ENCODE results near the gene PDGFA.

Gene PDGFA

DNA sequence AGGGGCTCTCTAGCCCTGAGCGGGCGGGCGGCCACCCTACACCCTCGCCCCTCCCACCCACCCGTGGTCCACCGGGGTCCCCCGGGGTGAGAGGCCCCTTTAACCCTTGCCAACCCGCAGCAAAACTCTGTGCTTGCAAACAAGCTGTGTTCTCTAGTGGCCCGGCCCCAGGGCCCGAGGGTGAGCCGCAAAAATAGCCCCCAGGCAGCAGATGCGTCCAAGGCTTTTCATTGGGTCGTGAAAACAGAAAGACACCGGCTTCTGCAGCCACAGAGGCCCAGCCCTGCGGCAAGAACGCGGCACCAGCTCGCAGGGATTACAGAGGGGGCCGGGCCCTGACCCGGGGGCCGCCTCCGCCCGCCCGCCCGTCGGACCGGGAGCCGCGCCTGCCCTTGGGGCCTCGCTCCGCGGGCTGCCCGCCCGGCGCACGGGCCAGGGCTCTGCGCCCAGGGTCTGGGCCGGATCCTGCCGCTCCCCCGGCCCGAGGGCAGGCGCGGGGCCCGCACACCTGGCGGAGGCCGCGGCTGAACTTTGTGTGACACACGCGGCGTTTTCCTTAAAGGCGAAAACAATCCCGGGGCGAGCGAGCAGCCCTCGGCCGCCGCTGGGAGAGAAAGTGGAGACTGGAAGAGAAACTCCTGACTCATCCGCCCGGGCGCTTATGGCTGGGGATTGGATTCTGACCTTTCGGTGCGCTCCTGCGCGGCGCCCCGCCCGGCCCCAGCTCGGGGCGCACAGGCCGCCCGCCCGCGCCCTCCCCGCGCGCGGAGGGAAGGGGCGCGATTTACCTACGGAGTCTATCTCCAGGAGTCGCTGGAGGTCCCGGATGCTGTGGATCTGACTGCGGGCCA, 2.8 kb downstream of the PDGFA start:
- DNase-seq (ENCODE audit: low read depth in 2 of 2): no peak

DNA sequence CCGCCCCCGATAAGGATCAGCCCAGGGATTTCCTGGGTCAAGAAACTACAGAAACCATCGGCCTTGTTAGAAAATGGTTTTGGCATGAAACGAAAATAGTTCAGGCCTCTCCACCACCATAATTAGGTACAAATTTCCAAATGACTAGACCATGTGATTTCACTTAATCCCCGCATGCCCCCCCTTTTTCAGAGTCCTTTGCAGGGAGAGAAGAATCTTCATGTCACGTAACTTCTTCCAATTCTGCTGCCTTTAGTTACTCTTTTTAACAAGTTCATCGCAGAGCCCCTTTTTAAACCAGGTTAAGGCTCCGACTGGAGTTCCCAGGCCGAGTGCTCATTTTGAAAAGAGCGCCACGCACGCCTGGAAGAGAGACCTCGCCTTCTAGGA, 3.4 kb downstream of the PDGFA start:
- no peak for DNase-seq (ENCODE audit: low read depth in 2 of 2)

DNA sequence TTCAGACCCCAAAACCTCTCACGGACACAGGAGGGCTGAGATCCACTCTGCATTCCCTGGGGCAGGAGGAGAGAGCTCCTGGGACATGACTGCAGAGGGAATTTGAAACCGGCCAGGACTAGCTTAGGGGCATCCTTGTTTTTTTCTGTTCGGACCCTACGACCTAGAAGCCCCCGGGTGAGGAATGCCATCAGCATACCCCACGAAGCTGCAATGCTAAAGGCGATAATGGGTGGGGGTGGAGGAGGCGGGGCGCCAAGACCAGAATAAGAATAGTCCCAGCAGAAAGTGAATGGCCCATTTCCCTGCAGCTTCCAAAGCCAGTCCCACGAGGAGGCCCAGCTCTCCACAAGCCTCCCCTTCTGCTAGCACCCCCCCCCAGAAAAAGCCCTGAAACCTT, 4.0 kb downstream of the PDGFA start:
- DNase-seq (ENCODE audit: low read depth in 2 of 2): no peak

DNA sequence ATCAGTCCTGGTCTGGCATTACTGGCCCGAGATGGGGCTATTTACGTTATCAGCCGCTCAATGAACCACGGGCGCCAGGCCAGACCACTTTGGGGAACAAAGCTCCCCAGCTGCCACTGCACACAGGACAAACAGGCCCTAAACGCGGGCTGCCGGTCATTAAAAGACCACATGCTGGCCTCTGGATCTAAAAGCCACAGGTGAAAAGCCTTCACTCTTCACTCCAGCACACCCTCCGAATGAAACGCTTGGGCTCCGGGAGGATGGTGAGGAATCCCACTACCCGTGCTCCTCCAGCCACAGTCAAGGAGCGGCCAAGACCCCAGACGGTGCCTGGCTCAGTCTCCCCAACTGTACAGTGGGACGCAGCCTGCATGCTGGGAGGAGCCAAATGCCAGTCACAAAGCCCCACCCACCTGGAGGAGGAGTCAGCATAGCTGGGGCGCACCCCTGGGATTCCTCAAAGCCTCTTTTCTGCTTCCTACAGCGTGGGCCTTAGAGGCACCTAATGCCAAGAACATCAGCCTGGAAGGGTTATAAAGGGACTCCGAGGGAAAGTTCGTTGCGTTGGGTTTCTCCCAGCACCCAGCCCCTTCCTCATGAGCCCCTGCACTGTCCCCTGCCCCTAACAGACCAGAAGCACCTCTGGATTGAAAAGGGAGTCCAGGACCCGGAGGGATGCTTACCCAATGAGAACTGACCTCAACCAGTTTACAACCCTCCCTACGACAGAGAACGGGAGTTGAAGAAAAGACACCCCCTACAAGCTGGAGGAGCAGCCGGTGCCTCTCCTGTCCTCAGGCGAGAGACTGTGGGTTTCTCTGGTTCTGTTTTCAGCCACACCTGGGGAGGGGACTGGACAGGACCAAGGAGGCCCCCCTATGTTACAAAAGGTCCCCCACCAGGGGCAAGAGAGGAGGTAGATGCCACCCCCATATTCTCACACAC, 4.7 kb downstream of the PDGFA start:
- DNase-seq (ENCODE audit: low read depth in 2 of 2): no peak

DNA sequence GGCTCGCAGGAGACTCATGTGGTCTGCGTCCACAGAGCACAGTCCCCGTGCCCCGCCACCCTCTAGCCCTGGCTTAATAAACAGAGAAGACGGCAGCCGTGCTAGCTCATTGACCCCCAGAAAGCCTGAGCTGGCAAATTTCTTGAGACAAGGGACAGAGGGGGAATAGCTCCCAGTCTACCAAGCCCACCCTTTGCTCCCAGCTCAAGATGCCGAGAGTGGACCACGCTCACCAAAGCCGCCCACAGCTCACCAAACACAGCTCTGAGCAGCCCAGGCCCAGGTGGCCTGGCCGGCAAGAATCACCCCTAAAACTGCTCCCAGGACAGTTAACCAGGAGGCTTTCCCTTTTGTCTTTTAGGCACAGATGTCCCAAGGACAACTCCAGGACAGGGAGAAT, 5.4 kb downstream of the PDGFA start:
- no peak for DNase-seq (ENCODE audit: low read depth in 2 of 2)

DNA sequence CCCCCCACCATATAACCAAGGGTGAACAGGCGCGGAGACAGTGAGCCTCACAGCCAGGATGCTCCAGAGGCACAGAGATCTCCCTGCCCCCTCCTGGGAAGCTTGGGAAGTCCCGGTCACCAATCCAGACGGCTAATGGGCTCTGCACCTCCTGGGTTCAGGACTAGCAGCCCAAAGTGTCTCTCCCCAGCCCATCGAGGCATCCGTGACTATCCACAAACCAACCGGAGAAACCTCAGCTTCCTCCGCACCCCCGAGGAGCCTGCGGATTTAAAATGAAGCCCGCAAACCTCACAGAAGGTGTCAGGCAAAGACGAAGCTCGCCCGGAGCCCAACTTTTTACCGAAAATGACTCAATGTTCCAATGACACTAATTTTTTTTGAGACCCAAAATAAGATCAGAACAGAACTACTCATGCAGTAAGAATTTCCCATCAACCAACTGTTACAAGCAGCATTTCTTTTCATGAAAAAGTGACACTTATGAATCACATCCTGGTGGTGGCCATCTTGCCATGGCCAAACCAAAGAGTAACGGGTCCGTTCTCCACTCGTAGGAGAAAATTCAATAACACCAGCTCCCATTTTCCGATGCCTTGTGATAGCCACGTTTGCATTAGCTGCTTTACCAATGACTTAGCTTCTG, 6.0 kb downstream of the PDGFA start:
- no peak for DNase-seq (ENCODE audit: low read depth in 2 of 2)

DNA sequence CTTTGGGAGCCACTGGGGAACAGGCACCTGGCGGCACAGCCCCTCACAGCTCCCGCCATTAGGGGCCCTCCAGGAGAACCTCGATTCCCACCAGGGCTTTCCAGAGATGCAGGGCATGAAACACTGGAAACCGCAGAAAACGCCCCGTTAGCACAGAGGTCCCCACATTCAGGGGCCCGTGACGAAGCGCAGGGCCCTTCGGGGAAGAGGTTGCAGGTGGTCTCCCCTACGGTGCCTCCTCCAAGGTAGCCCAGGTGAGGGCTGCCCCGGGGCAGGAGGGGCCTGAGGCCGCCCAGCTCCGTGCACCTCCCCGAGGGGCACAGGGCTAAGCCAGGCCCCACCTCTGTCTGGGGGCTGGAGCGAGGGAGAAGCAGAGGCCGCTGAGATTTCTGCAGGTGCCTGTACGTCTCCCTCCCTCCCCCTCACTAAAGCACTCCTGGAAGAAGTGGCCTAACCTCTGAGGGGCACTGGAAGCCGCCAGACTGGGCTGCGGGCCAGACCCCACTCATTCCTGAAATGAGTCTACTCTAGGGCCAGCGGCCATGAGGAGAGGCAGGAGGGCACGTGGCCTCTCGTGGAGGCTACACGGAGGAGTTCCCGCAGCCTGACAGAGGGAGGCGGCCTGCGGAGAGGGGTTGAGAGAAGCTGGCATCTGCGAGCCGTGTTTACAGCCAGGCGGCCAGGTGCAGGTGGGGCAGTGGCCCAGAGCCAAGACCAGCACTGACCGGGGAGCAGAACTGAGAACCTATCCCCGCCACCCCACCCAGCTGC, 6.9 kb downstream of the PDGFA start:
- DNase-seq (ENCODE audit: low read depth in 2 of 2): no peak

DNA sequence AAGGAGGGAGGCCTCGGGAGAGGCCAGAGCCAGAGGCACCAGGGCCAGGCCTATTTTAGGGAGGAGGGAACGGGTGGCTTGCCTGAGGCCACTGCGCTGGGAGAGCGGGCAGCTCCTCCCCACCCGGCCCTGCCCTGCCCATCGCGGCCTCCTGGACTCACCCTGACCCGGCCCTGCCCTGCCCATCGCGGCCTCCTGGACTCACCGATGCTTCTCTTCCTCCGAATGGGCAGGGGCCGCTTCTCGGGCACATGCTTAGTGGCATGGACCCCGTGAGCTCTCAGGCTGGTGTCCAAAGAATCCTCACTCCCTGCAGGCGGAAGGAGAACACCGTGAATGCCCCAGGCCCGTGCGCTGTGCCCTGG, 7.5 kb downstream of the PDGFA start:
- DNase-seq (ENCODE audit: low read depth in 2 of 2): no peak

DNA sequence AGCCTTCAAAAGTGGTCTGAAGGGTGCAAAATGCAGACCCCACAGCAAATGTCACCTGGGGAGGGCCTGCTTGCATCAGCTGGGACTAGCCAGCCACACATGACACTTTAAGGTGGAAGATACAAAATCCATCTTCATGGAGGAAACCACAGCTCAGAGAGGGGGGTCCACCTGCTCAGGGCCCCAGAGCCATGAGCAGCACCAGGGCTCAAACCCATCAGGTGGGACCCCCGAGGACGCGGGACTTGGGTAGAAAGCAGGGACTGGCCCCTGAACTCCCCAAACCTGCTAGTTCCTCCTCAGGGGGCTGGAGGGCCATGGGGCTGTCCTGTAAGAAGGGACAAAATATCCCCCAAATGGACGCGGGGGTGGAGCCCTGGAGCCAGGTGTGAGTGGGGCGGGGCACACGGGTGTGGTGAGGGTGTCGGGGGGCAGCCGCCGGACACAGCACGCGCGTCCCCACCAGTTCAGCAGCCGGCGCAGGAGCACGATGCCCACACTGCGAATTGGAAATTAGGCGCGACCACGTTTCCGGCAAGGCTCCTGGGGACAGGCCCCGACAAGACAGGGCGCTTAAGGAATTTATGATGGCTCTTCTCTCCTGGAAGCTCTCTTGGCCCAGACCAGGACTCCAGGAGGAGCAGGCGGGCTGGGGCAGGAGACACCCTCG, 8.0 kb downstream of the PDGFA start:
- DNase-seq (ENCODE audit: low read depth in 2 of 2): no peak

DNA sequence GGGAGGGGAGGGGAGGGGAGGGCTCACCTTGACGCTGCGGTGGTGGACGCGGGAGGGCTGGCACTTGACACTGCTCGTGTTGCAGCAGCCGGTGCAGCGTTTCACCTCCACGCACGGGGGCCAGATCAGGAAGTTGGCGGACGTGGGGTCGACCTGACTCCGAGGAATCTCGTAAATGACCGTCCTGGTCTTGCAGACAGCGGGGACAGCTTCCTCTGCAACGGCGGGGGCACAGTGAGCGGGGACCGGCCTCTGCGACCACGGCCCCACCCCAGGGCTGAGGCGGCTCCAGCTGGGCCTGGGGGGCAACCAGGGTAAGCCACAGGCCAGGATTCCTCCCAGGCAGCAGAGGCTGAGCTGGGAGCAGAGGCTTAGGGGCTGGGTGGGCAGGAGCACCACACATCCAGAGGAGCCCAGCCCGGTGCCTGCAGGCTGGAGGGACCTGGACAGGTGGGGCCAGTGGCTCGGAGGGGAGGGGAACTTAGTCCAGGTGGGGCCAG, 8.8 kb downstream of the PDGFA start:
- no peak for DNase-seq (ENCODE audit: low read depth in 2 of 2)

DNA sequence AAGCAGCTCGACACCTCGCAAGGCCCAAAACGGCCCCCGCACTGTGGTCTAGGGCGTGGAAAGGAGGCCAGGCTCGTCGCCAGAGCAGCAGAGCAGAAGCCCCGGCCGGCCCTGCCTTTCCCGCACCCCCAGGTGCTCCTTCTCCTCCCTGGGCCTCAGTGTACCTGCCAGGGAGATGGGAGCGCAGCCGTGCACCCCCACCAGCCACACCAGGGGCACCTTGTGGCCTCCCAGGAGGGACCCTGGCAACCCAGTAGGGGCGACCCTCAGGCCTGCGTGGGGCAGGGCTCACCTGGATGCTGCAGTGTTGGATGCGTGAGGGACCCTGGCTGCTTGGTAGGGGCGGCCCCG, 9.5 kb downstream of the PDGFA start:
- DNase-seq (ENCODE audit: low read depth in 2 of 2): no peak

DNA sequence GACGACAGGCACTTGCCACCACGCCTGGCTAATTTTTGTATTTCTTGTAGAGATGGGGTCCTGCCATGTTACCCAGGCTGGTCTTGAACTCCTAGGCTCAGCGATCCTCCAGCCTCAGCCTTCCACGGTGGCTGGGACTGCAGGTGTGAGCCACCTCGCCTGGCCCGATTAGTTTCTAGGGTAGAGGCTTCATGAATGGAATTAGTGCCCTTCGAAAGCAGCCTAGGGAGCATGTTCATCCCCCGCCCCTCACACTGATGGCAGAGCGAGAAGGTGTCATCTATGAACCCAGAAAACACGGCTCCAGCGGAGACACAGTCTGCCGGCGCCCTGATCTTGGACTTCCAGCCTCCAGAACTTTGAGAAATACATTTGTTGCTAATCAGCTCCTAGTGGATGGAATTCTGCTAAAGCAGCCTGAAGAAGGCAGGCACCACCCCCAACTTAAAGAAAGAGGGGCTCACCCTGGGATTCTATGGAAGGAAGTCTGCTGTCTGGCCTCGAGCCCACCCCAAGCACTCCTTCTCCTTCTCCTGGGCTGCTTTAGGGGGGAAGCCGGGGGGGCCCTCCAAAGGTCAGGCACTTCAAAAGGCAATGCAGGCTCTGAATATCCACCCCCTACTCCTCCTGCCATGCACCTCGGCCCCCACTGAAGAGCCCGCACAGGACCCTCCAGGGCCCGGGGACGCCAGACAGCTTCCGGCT, 10.1 kb downstream of the PDGFA start:
- no peak for DNase-seq (ENCODE audit: low read depth in 2 of 2)

DNA sequence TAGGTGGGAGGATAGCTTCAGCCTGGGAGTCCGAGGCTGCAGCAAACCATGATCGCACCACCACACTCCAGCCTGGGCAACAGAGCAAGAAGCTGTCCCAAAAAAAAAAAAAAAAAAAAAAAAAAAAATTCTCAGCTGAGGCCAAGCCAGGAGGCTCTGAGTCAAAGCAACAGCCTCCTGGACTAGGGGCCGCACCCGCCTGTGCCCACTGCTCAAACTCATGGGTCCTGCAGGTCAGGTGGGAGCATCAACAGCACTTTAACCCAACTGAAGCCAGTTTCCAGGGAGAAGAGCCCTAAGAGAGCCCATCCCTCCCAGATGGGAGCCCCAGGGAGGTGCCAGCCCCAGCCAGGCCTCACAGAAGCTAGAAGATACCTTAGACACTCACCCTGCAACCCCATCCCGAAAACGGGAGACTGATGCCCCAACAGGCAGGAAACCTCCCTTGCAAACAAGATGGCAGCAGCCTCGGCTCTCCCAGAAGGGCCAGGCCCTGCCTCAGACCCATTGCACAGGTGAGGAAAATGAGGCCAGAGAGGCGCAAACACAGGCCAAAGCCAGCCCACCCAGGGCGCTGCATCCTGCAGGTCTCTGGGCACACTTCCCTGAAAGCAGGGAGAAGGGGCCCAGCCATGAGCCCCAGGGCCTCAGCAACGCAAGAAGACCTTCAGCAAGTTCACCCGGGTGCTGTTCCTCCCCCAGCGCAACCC, 11.0 kb downstream of the PDGFA start:
- DNase-seq (ENCODE audit: low read depth in 2 of 2): no peak

DNA sequence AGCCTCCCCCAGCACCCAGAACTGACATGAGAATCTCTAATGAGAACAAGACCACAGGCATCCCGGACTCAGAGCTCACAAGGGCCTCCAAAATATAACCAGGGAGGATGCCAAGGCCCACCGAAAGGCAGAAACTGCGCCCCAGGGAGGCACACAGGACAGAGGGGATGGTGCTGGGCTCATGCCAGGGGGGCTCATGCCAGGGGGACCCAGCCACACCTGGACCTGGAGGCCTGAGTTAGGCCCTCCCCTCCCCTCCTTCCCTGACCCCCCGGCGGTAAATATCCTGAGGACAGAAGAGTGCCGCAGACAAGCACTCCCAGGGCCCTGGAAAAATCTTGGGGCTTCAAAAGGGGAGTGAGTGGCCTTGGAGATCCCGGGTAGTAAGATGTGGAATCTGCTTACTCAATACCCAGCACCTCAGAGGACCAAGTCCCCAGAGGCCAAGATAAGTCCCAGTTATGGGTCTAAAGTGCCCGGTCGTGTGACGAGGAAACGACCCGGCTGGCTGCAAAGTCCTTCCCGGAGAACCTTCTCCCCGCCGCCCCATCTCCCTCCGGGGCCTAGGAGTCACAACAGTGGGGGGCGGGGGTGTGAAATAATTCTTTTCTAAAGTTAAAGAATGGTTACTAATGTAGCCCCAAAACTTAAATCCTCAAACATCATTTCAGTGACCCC, 11.9 kb downstream of the PDGFA start:
- DNase-seq (ENCODE audit: low read depth in 2 of 2): no peak

DNA sequence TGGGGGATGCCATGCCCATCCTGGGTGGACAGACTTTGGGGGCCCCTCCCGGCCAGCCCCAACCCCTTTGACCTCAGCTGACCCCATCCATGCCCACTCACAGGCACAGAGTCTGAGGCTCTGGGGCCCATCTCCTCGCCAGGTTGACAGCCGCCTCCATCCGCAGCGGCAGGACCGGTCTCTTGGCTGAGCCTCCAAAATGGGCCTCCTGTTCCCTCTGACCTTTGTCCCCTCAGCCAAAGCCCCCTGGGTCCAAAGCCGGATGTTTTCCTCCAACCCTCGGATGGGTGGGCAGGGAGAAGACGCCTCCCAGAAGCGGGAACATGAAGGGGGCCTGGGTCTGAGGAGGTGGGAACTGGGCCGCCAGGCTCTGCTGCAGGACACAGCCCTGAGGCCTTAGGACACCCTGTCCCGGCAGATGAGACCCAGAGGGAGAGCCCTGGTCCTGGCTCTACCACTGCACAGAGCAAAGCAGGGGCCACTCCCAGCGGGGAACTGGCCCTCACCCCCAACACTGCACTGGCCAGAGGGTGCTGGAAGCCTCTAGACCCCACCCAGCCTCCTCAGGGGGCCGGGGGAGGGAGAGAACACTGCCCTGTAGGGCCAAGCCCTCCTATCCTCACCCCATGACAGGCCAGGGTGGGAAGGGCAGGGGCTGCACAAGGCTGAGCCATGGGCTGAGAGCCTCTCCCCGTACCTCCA, 12.6 kb downstream of the PDGFA start:
- no peak for DNase-seq (ENCODE audit: low read depth in 2 of 2)

DNA sequence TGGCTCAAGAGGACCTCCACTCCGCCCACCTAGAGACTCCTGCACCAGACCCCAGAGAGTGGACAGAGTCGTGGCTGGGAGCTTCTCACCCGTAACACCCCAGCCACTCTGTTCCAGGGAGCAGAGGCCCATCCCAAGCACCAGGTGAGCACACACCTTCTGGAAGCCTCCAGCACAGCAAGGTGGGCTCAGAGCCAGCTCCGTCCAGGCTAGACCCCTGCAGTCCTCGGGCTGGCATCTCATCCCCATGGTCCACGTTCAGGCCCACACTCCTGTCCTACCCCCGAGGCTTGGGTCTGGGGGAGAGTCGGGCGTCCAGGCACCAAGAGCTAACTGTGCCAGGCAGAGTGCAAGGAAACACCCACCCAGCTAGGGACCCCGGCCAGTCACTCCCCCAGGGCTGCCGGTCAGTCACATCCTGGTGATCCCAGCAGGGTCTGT, 13.2 kb downstream of the PDGFA start:
- no peak for DNase-seq (ENCODE audit: low read depth in 2 of 2)

DNA sequence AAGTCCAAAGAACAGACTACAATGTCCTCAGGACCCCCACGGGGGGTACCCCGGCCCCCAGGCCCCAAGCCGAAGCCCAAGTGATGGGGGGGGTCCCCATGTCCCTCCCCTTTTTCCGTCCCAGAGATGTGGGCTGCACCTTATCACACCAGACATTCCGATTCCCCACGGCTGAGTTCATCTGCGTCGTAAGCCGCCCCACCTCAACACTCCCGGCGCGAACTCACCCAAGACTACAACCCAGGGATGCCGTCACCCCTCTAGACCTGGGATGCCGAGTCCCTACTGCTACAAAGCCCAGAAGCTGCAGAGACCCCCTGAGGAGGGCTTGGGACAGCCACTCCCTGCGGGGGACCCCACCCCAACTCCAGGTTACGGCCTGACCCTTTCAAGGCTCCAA, 14.5 kb downstream of the PDGFA start:
- no peak for DNase-seq (ENCODE audit: low read depth in 2 of 2)
